ENCODE data around the gene USH1C. TPM values are rescaled to one million over a fixed set of nuclear protein-coding genes. Genes with fewer than 3 reads are reported as not detected.

The USH1C gene
- total and polyA plus RNA-seq, 2 of the 4 experiments (the other 2 are of a cell fraction): not detected

DNA sequence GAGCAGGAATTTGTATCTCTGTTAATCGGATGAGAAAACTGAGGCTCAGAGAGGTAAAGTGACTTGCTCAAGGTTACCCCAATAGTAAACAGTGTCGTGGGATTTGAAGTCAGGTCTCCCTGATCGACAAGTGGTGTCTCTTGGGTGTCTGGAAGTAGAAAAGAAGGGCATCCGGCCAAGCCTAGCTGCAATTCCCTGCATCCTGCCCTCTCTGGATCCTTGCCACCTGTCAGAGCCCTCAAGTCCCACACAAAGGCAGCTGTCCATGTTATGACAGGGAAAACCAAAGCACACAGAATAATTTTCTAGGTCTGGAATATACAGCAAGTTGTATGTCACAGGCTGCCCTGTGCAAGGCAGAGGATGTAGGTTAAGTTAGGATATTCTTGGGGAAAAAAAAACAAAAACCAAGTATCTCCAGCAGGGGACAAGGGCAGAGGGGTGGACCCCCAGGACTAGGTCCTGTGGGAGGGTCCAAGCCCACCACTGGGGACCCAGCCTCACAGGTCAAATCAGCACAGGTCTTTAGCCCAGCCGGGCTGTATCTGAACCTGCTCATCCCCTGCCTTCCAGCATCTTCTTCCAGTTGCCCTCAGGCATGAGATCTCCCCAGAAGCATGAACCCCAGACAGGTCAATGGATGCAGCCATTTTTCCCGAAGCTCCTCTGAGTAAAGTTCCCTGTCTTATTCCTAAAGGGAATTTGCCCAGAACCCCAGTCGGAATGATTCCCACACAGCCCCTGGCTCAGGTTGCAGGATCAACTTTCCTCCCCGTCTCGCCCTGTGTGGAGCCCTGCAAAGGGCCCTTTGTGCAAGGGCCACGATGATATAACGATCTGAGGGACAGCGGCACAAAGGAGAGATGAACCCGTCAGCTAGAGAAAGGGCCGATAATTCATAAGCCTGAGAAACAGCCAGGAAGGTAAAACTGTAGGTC, 15.0 kb downstream of the USH1C start:
- no peak overlapping the region for H2BK15ac ChIP-seq (ENCODE audit: low read depth, low read length)
- BruUV-seq (replicated peaks): no TSS peak
- no peak overlapping the region for H4K8ac ChIP-seq (ENCODE audit: low read depth in 2 of 2, low read length in 2 of 2)
- ChIA-PET CTCF (interaction anchor here (1.3 to 2.0 kb wide), 2 partner anchors 10 to 145 kb away, joined by 7 to 8 read pairs; no protein-coding TSS in a partner anchor), POLR2A (ENCODE audit: unreplicated experiment) (no interaction called here)
- no peak overlapping the region for H2AFZ ChIP-seq (replicated peaks; ENCODE audit: low read length, poor library complexity)
- H3K14ac ChIP-seq (replicated peaks; ENCODE audit: low read depth, low read length): no peak overlapping the region
- 40% methylated on average over 2 of the region's 14 CpGs; no CpG with 5 or more reads in 1 of the 2 experiments for WGBS, 2 experiments (ENCODE audit: extremely low coverage in 2 of 2, insufficient read length in 1 of 2)
- H3K79me1 ChIP-seq (ENCODE audit: low read depth in 1 of 2, low read length in 2 of 2): no peaks in the 10 kb centered on the region
- H3K9me1 ChIP-seq (ENCODE audit: insufficient read depth, low read length): no peaks in the 10 kb centered on the region
- no peak overlapping the region for H3K27ac ChIP-seq (ENCODE audit: insufficient read depth, low read length)
- no peak overlapping the region for H3K4me2 ChIP-seq (ENCODE audit: low read depth, low read length)
- intact Hi-C loops (cut with micrococcal nuclease): loop anchor here (1.0 kb wide), 3 partner anchors 25 to 299 kb away; no protein-coding TSS in a partner anchor
- DNase-seq (no peak), ATAC-seq (ENCODE audit: low read depth) (no peak)
- H2BK5ac ChIP-seq (ENCODE audit: low read depth, low read length, poor library complexity, severe bottlenecking): no peak overlapping the region
- no peak overlapping the region for H2AK5ac ChIP-seq (ENCODE audit: low read depth, low read length)
- no peak overlapping the region for H3K4ac ChIP-seq (ENCODE audit: low read depth, low read length)
- H3K4me1 ChIP-seq (ENCODE audit: control insufficient read depth, insufficient read depth, low read length): no peaks in the 10 kb centered on the region
- H2BK120ac ChIP-seq (ENCODE audit: low read depth, low read length): no peak overlapping the region
- H3K23ac ChIP-seq (ENCODE audit: low read depth, low read length): no peak overlapping the region
- no peak overlapping the region for H2BK20ac ChIP-seq (ENCODE audit: low read depth, low read length)
- H3K9me3 ChIP-seq (ENCODE audit: control insufficient read depth, insufficient read depth, low read length): no peaks in the 10 kb centered on the region
- no peaks in the 10 kb centered on the region for H3K36me3 ChIP-seq (ENCODE audit: control insufficient read depth, insufficient read depth, low read length)
- no peak overlapping the region for H2AK9ac ChIP-seq (replicated peaks; ENCODE audit: low read depth, low read length, poor library complexity)
- H3K4me3 ChIP-seq (ENCODE audit: insufficient read depth, low read depth, low read length): no peak overlapping the region
- dilution Hi-C loops (cut with HindIII; ENCODE audit: low sequenced_read_pairs, unreplicated experiment): no loop called here
- peaks cover 13% of the 10 kb centered on the region; the same call in 1 of the 2 replicates for H3K27me3 ChIP-seq (ENCODE audit: control insufficient read depth, insufficient read depth, low read length)
- no peak overlapping the region for H3K9ac ChIP-seq (ENCODE audit: low read depth, low read length)
- no peak overlapping the region for H4K5ac ChIP-seq (ENCODE audit: low read depth, low read length)
- H4K20me1 ChIP-seq (ENCODE audit: insufficient read depth, low read length): no peaks in the 10 kb centered on the region
- in situ Hi-C loops (cut with MboI; ENCODE audit: low sequenced_read_pairs): no loop called here
- no peak overlapping the region for H3K18ac ChIP-seq (ENCODE audit: low read depth, low read length)
- no peak overlapping the region for H4K91ac ChIP-seq (ENCODE audit: insufficient read depth, low read depth, low read length)
- no peak overlapping the region for H3K56ac ChIP-seq (ENCODE audit: extremely low read depth, insufficient read depth, low read length)
- TF ChIP-seq MXI1 (IDR thresholded peaks at IDR 0.05; ENCODE audit: borderline replicate concordance, low read depth, low read length): no peak
- no peak for TF ChIP-seq RAD21 (IDR thresholded peaks at IDR 0.05; ENCODE audit: low read length)
- TF ChIP-seq NFE2L2 (IDR thresholded peaks at IDR 0.05; ENCODE audit: low read depth, low read length): no peak
- TF ChIP-seq SMC3 (IDR thresholded peaks at IDR 0.05; ENCODE audit: low read depth, low read length): no peak
- TF ChIP-seq BHLHE40 (IDR thresholded peaks at IDR 0.05; ENCODE audit: low read depth, low read length): no peak
- TF ChIP-seq MAZ (IDR thresholded peaks at IDR 0.05; ENCODE audit: borderline replicate concordance, low read depth, low read length): no peak
- no peak for TF ChIP-seq FOS (IDR thresholded peaks at IDR 0.05; ENCODE audit: low read depth, low read length)
- TF ChIP-seq, protein P1, sequence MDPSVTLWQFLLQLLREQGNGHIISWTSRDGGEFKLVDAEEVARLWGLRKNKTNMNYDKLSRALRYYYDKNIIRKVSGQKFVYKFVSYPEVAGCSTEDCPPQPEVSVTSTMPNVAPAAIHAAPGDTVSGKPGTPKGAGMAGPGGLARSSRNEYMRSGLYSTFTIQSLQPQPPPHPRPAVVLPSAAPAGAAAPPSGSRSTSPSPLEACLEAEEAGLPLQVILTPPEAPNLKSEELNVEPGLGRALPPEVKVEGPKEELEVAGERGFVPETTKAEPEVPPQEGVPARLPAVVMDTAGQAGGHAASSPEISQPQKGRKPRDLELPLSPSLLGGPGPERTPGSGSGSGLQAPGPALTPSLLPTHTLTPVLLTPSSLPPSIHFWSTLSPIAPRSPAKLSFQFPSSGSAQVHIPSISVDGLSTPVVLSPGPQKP (IDR thresholded peaks at IDR 0.05; ENCODE audit: borderline replicate concordance, low read depth, low read length): no peak
- no peak for TF ChIP-seq CHD1 (IDR thresholded peaks at IDR 0.05; ENCODE audit: low read depth, low read length)
- TF ChIP-seq, protein P2, sequence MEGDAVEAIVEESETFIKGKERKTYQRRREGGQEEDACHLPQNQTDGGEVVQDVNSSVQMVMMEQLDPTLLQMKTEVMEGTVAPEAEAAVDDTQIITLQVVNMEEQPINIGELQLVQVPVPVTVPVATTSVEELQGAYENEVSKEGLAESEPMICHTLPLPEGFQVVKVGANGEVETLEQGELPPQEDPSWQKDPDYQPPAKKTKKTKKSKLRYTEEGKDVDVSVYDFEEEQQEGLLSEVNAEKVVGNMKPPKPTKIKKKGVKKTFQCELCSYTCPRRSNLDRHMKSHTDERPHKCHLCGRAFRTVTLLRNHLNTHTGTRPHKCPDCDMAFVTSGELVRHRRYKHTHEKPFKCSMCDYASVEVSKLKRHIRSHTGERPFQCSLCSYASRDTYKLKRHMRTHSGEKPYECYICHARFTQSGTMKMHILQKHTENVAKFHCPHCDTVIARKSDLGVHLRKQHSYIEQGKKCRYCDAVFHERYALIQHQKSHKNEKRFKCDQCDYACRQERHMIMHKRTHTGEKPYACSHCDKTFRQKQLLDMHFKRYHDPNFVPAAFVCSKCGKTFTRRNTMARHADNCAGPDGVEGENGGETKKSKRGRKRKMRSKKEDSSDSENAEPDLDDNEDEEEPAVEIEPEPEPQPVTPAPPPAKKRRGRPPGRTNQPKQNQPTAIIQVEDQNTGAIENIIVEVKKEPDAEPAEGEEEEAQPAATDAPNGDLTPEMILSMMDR (conservative IDR thresholded peaks at IDR 0.05; ENCODE audit: low read depth, low read length): no peak
- no peak for TF ChIP-seq MAFK (IDR thresholded peaks at IDR 0.05; ENCODE audit: low read depth, low read length)
- TF ChIP-seq POLR2A (IDR thresholded peaks at IDR 0.05; ENCODE audit: low read depth, low read length): no peak
- TF ChIP-seq RCOR1 (IDR thresholded peaks at IDR 0.05; ENCODE audit: insufficient replicate concordance, low read length): no peak
- TF ChIP-seq, protein P3, sequence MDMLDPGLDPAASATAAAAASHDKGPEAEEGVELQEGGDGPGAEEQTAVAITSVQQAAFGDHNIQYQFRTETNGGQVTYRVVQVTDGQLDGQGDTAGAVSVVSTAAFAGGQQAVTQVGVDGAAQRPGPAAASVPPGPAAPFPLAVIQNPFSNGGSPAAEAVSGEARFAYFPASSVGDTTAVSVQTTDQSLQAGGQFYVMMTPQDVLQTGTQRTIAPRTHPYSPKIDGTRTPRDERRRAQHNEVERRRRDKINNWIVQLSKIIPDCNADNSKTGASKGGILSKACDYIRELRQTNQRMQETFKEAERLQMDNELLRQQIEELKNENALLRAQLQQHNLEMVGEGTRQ (IDR thresholded peaks at IDR 0.05; ENCODE audit: low read depth, low read length): no peak

Measured in IMR-90 (cell line).